GM19099 (cell line): ENCODE results near the gene SOX5.

Experiments
- POLR2A ChIP-seq: IDR thresholded peaks from 3 replicates; pipeline ENCODE4 v1.6.1; 2011; ENCODE audit warnings: low read depth; ENCODE audit not compliant: insufficient read length; ENCODE audit errors: extremely low read depth

The SOX5 gene

DNA sequence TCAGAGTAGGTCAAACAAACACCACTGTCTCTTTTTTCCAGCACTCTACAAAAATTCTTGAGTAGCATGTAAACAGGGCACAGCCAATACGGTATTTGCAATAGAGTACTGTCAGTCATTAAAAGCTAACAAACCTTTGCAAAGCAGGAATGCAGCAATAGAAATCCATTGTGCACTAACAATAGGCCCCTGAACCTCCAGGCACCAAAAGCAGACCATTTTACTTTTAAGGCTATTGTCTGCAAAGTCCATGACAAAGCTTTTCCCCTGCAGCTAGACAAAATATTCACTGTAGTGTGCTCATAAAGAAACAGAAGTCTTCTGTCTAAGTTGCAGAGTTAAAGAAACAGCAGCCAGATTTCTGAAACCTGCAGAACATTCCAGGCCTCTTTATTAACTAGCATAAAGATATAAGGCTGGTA, 191.9 kb downstream of the SOX5 start:
- no peak for TF ChIP-seq POLR2A

- TF ChIP-seq POLR2A = no peak
Observed at GRCh38 chr12:23756416-23756815, 193.1 kb downstream of the SOX5 start.

DNA sequence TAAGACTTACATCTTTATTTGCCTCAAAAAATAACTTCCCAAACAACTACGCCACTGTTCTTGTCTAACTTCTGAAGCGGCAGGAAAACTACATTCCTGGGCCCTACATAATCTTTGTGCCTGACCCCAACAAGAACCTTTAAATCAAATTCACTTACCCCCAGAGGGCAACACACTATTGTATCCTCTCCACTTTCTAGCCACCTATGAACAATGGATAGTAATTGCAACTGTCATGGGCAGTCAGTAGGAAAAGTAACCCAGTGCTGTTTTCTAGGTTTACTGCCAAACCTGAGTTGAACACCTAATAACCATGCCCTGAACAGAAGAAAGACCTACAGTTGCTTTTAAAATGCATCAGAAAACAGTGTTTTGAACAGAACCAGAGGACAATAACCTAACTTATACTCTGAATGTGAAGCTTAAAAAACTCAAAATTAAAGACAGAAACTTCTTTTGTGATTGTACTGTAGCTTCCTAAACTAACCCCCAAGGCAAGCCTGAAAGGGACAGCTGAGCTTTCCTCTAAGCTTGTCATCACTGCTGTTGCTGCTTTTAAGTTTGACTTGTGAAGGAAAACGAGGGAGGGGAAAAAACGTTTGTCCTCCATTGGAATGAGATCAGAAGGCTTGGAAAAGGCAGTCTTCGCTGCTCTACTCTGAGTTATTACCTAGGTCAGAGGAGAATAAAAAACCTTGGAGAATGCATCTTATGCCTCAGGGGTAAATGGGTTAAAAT, 195.7 kb downstream of the SOX5 start:
- TF ChIP-seq POLR2A = no peak

DNA sequence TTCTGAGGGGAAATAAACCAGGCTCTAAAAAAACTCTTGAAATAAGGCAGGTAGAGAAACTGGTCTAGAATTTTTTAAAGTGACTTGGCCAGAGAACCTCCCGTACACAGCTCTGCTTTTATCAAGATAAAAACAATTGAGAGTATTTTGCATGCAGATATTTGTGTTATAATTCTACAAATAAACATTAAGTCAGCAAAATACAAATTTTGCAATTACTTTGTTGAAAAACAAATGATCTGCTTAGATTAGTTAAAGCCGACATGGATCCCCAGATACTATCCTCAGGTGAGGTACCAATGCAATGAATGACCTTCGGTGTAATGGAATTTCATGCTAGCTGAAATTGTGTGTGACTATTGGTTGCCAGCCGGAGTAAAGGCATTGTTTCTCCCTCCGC, 197.2 kb downstream of the SOX5 start:
- no peak for TF ChIP-seq POLR2A

DNA sequence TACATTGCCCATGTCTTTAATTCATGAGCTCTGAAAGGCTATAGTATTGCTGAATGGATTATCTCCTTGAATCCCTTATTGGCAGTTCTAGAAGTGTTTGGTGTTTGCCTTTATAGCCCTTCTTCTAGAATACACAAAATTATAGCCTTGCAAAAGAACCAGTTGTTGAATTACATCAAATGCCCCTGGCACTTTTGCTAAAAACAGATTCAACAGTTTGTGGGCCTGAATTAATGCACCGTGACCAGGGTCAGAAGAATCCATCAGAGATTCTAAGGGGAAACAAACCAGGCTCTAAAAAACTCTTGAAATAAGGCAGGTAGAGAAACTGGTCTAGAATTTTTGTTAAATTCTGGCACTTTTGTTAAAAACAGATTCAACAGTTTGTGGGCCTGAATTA, 197.8 kb downstream of the SOX5 start:
- no peak for TF ChIP-seq POLR2A

- TF ChIP-seq POLR2A = no peak
Observed at GRCh38 chr12:23750923-23751322, 198.5 kb downstream of the SOX5 start.

DNA sequence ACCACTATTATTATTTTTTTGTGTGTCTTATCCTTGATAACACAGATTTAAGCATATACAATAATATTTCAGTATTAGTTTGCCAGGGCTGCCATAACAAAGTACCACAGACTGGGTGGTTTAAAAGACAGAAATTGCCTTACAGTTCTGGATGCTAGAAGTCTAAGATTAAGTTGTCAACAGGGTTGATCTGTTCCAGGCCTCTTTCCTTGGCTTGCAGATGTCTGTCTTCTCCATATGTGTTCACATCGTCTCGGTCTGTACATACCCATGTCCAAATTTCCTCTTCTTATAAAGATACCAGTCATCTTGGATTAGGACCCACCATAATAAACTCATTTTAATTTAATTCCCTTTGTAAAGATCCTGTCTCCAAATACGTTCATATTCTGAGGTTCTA, 204.8 kb downstream of the SOX5 start:
- TF ChIP-seq POLR2A = no peak

DNA sequence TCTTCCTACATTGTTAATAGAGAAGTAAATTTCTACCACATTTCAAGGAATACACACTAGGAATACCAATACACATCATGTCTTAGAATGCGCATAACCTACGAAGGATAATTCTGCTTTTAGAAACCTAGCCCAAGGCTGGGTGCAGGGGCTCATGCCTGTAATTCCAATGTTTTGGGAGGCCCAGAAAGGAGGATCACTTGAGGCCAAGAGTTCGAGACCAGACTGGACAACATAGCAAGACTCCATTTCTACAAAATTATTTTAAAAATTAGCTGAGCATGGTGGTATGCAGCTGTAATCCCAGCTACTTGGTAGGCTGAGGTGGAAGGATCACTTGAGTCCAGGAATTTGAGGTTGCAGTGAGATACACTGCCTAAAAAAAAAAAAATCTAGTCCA, 206.9 kb downstream of the SOX5 start:
- no peak for TF ChIP-seq POLR2A

GRCh38 chr12:23731493-23731892, 218.0 kb downstream of the SOX5 start:
- TF ChIP-seq POLR2A = no peak

- no peak for TF ChIP-seq POLR2A
Observed at GRCh38 chr12:23731035-23731434, 218.4 kb downstream of the SOX5 start.

DNA sequence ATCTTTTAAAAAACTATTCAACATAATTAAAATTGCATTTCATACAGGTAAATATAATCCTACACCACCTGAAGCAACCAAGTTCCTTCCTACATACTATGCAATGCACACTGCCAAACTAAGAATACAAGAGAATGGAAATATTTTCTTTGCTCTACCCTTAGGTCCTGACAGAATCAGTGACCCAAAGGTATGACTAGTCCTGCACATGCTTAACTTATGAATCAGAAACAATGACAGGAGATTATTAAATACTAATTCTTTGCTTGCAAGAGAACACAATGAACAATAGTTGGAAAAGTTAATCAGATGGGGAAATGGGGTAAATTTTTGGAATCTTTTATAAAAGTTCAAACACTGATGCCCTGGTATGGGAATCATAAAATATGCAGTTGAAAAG, 220.1 kb downstream of the SOX5 start:
- no peak for TF ChIP-seq POLR2A

- TF ChIP-seq POLR2A = no peak
Observed at GRCh38 chr12:23726646-23727045, 222.8 kb downstream of the SOX5 start.

DNA sequence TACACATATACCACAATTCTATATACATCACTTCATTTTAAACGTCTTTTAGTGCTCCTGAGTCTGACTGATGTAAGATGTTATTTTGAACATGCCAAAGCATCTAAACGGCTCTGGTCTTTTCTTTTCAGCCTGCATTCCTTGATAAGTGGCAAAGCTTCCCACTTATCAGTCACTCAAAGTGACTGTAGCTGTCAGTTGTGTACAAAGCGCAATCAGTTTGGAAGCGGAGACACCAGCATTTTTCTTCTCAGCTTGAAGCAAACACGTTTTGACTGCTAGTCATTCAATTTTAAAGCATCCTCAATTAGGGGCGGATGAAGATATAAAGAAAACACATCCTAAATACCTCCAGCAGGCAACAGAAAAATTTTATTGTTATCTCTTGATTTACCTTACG, 226.8 kb downstream of the SOX5 start:
- TF ChIP-seq POLR2A = no peak

- no peak for TF ChIP-seq POLR2A
Observed at GRCh38 chr12:23721268-23721667, 228.2 kb downstream of the SOX5 start.

DNA sequence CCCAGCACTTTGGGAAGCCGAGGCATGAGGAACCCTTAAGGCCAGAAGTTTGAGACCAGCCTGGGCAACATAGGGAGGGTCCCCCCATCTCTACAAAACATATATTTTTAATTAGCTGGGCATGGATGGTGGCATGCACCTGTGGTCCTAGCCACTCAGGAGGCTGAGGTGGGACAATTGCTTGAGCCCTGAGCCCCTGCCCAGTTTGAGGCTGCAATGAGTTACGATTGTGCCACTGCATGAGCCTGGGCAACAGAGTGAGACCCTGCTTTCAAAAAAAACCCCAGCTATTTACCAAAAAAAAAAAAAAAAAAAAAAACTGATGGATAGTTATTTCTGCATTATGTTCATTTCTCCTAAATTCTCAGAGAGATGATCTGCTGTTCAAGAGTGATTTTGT, 230.0 kb downstream of the SOX5 start:
- TF ChIP-seq POLR2A = no peak

DNA sequence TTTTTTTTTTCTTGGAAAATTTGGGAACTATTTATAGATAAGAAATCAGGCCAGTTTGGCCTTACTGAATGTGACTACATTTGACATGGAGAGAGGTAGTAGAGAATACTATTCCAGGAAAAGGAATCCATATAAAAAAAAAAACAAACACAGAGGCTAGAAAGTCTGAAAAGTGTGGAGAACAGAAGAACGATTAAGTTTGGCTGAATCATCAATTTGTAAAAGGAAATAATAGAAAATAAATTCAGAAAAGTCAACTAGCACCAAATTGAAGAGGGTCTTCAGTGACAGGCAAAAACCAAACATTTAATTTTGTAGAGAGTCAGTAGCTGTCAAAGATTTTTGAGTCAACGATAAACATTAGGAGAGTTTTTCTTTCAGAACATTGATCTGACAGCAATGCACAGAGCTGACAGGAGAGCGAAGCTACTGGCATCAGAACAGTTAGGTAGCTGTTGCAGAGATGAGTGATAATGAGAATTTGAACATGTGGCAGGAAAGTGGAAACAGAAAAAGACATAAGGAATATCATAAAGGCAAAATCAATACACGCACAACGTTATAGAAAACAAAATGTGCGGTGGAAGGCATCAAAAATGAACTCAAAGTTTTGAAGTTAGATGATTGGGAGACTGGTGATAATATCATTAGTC, 241.2 kb downstream of the SOX5 start:
- TF ChIP-seq POLR2A = no peak

DNA sequence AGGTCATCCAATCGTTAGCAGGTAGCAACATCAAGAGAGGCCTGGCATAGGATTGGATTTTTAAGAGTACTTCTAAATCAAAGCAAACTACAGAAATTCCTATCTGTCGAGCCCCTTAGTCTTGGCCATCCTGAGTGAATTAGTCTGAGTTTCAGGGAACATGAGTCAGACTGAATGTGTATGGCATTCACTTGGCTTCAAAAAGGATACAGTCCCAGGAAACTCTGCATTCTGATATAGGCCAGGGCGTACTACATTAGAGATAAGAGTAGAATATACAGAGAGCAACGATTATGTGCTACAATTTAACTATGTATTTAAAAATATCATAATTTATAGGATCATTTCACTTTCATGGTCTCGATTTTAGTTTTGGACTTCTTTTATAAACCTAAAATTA, 242.2 kb downstream of the SOX5 start:
- no peak for TF ChIP-seq POLR2A
